T-helper 2 cell treated with Interferon-gamma antibody and Interleukin-4, amounts not matched to agents 5 μg/mL and 100 μg/mL, for 36 hours (primary cell): ENCODE results near the gene PBXIP1.
A peak's percentile ranks its signal among the peaks of the same experiment; 100 is the strongest.
"Not testable (repeated sequence)": the region's sequence is repeated elsewhere in the genome, so short reads cannot be mapped to it uniquely, and the experiment has no call there.

Experiments used
- DNase-seq: peaks from one replicate; pipeline ENCODE4 v3.0.0; 2021; ENCODE audit warnings: low spot score
- H3K27ac Mint-ChIP-seq: one replicate; pipeline ENCODE4 v1.8.0; 2021; ENCODE audit warnings: mild to moderate bottlenecking, mixed read lengths
- H3K27me3 Mint-ChIP-seq: one replicate; pipeline ENCODE4 v1.8.0; 2021; ENCODE audit warnings: low read depth, mixed read lengths
- H3K36me3 Mint-ChIP-seq: one replicate; pipeline ENCODE4 v1.8.0; 2021; ENCODE audit warnings: low read depth, mixed read lengths
- H3K4me1 Mint-ChIP-seq: one replicate; pipeline ENCODE4 v1.8.0; 2021; ENCODE audit warnings: low read depth, mixed read lengths
- H3K4me3 Mint-ChIP-seq: one replicate; pipeline ENCODE4 v1.8.0; 2022; ENCODE audit warnings: mild to moderate bottlenecking, moderate library complexity, mixed read lengths
- H3K9me3 Mint-ChIP-seq: one replicate; pipeline ENCODE4 v1.8.0; 2021; ENCODE audit warnings: mixed read lengths

The PBXIP1 gene

DNA sequence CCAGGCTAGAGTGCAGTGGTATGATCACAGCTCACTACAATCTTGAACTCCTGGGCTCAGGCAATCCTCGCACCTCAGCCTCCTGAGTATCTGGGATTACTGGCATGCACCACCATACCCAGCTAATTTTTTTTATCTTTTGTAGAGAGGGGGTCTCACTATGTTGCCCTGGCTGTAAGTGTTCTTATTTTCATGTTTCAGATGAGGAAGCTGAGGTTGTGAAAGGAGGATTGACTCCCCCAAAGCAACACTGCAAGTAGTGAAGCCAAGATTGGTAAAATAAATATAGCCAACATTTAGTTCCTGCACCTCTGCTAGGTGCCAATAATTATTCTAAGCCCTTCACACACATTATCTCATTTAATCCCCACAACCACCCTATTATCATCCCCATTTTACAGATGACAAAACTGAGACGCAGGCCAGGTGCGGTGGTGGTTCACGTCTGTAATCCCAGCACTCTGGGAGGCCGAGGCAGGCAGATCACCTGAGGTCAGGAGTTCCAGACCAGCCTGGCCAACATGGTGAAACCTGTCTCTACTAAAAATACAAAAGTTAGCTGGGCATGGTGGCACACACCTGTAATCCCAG is 21.4 kb downstream of the PBXIP1 start:
- peak overlapping the region; percentile 36 for H3K4me3 Mint-ChIP-seq
- peaks cover 23% of the 10 kb centered on the region for H3K4me1 Mint-ChIP-seq
- H3K27me3 Mint-ChIP-seq: no peaks in the 10 kb centered on the region
- no peaks in the 10 kb centered on the region for H3K9me3 Mint-ChIP-seq
- no peak overlapping the region for H3K27ac Mint-ChIP-seq
- peaks cover 27% of the 10 kb centered on the region for H3K36me3 Mint-ChIP-seq
- DNase-seq: no peak

DNA sequence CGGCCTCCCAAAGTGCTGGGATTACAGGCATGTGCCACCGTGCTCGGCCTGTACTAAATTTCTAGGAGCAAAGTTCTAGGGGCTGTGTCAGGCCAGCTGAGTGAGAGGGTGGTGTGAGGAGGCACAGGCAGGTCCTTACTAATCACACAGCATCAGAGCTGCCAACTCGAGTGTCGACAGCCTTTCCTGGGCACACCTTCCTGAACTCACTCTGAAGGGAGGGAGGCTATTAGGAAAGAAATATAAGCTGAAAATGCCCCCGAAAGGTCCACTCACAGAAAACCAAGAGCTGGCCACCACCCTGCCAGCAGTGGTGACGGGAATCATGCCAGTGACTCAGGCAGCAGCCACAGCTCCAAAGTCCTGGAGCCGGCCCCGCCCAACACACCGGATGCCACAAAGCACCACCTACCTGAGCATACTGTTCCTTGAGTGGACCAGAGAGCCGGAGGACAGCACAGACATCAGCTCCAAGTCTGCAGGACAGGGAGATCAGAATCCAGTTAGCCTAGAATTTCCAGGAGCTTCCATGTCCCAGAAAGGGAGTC is 23.9 kb downstream of the PBXIP1 start:
- no peak overlapping the region for H3K4me3 Mint-ChIP-seq
- no peak overlapping the region for H3K27ac Mint-ChIP-seq
- no peak for DNase-seq
- H3K9me3 Mint-ChIP-seq: no peaks in the 10 kb centered on the region
- H3K36me3 Mint-ChIP-seq: peaks cover 44% of the 10 kb centered on the region
- H3K27me3 Mint-ChIP-seq: no peaks in the 10 kb centered on the region
- H3K4me1 Mint-ChIP-seq: peaks cover 8% of the 10 kb centered on the region

DNA sequence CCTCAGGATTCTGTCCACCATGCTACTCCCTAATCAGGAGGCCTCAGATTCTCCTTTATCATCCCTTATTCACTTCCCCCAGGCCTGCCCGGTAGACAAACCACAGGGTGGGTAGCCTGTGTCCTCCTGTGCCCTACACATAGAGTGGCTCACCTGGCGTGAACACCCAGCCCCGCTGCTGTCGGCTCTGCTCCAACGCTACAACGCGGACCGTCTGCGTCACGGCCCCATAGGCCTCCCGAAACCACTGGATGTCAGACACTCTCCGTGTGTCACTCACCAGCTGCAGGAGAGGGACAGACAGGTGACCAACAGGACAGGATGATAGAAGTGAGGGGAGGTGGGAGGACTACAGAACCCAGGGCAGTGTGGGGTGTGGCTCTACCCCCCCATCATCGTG is 29.7 kb downstream of the PBXIP1 start:
- Mint-ChIP-seq H3K36me3 (peaks cover 48% of the 10 kb centered on the region), H3K4me3 (no peak overlapping the region), H3K27me3 (no peaks in the 10 kb centered on the region), H3K9me3 (no peaks in the 10 kb centered on the region), H3K27ac (no peak overlapping the region), H3K4me1 (peaks cover 10% of the 10 kb centered on the region)
- no peak for DNase-seq

DNA sequence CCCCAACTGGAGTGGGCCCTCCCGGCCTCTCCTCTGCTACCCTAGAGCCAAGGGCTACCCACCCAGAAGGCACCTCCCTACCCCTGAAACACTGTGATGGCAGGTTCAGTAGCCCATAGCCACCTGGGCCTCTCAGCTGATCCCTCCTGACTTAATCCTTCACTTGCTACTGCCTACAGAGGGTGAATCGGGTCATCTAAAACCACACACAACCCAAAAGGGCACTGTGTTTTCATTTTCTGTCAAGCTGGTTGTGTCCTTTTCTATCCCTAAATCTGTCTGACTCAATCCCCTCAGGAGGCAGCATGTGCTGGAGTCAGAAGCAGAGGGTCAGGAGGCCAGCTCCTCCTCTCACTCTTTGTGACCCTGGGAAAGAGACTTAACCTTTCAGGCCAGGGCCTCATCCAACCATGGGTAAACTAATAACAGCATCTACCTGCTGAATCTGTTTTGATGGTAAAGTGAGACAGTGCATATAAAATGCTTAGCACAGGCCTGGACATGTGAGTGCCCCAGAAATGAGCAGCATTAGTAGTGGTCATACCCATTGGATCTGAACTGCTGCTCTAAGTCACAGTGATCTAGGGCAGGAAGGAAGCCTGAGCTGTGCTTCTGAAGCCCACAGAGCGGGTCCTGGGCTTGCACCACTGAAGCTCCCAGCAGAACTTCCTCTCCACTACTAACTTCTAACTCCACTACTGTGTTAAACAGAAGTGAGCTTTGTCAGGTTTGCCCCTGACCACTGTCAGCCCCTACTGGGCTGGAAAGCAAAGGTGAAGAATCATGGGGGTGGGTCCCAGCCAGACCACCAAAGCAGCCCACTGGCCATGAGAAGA is 30.3 kb downstream of the PBXIP1 start:
- Mint-ChIP-seq H3K36me3 (peaks cover 48% of the 10 kb centered on the region), H3K4me1 (peaks cover 10% of the 10 kb centered on the region), H3K4me3 (no peak overlapping the region), H3K9me3 (no peaks in the 10 kb centered on the region), H3K27ac (peak overlapping the region; percentile 29), H3K27me3 (no peaks in the 10 kb centered on the region)
- no peak for DNase-seq

DNA sequence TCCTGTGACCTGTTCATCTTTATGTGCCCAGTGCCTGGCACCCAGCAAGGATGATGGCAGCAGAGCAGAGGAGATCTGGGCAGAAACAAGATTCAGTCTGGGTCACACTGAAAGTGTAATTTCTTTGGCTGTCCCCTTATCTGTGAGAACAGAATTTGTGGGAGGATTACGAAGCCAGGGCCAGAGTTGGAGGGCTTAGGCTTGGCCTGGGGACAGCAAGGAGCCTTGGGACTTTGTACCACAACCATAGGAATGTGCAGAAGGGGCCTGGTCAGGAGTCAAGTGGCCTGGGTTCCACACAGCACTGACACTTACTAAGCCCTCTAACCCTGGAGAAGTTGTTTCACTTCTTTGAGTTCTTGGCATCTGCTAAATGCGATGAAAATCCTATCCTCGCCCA is 32.2 kb downstream of the PBXIP1 start:
- H3K36me3 Mint-ChIP-seq: peaks cover 39% of the 10 kb centered on the region
- peaks cover 10% of the 10 kb centered on the region for H3K4me1 Mint-ChIP-seq
- H3K27ac Mint-ChIP-seq: no peak overlapping the region
- DNase-seq: no peak
- no peaks in the 10 kb centered on the region for H3K27me3 Mint-ChIP-seq
- no peak overlapping the region for H3K4me3 Mint-ChIP-seq
- H3K9me3 Mint-ChIP-seq: no peaks in the 10 kb centered on the region

DNA sequence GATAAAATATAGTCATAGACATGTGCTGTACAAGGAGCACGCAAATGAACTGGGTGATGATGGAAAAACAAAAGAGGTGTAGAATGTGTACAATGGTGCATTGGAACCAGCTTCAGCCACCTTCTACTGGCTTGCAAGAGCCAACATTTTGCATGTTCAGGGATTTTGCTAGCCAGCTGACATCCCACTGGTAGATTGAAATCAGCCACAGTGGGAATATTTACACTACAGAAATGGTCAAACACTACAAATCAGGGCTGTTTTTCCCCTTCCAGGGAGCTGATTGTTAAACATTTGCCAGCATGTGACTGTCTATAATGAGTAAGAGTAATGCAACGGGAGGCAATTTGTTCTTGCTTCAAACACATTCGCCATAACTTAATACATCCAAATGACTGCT is 42.6 kb downstream of the PBXIP1 start:
- Mint-ChIP-seq H3K27ac (no peak overlapping the region), H3K4me1 (no peaks in the 10 kb centered on the region), H3K27me3 (peaks cover 4% of the 10 kb centered on the region), H3K36me3 (peaks cover 8% of the 10 kb centered on the region), H3K4me3 (no peak overlapping the region), H3K9me3 (peaks cover 6% of the 10 kb centered on the region)
- no peak for DNase-seq

DNA sequence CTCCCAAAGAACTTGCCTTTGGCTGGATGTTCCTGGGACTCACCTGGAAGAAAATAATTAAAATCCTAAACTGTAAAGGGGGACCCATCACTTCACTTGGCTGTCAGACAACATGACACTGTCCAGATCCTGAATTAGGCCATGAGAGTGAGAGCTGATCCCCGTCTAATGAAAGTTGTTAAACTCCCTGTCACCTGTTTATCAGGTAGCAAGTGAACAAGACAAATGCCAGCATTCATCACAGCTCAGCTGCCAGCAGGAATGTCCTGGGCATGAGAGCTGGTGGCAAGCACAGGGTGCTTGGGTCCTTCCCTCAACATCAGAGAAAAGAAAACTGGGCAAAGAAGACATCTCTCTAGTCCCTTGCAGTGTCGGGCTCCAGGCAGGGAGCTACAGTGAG is 43.1 kb downstream of the PBXIP1 start:
- Mint-ChIP-seq H3K9me3 (peaks cover 6% of the 10 kb centered on the region), H3K36me3 (peaks cover 8% of the 10 kb centered on the region), H3K4me1 (no peaks in the 10 kb centered on the region), H3K4me3 (no peak overlapping the region), H3K27ac (no peak overlapping the region), H3K27me3 (peaks cover 4% of the 10 kb centered on the region)
- DNase-seq: no peak

DNA sequence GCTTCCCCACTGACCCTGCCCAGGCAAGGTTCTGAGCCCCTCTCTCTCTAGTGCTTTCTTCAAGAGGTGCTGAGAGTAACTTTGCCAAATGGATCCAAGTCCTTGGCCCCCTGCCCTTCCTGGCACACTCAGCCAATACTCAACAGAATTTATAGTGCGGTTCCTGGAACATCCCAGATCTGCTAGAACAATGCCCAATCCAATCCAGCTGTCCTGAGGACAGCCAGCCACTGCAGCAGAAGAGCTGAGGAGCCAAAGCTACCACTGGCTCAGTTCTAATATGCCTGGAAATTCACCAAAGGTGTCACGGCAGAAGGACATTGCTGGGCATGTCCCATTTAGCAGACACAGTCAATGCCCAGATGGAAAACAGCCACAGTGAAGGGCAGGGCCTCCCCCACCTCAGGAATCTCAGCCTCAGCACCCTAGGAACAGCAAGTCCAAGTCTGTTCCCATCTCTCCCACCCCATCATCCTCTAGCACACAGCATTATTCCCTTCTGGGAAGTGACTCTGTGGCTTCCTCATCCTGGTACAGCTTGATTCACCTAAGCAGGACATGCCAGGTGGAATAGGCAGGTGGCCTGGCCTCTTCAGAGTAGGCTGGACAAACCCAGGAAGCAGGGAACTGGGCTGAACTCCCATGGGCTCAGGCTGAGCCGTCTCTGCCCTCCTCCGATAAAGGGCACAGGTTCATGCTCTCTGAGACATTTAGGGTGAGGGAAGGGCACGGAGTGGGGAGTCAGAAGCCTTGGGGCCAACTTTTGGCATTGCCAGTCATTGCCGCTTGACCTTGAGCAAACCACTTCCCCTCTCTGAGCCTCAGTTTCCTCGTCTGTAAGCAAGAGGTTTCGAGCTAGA is 44.0 kb downstream of the PBXIP1 start:
- Mint-ChIP-seq H3K36me3 (peaks cover 7% of the 10 kb centered on the region), H3K27me3 (peaks cover 4% of the 10 kb centered on the region), H3K4me1 (no peaks in the 10 kb centered on the region), H3K9me3 (peaks cover 6% of the 10 kb centered on the region), H3K4me3 (no peak overlapping the region), H3K27ac (no peak overlapping the region)
- DNase-seq: no peak

DNA sequence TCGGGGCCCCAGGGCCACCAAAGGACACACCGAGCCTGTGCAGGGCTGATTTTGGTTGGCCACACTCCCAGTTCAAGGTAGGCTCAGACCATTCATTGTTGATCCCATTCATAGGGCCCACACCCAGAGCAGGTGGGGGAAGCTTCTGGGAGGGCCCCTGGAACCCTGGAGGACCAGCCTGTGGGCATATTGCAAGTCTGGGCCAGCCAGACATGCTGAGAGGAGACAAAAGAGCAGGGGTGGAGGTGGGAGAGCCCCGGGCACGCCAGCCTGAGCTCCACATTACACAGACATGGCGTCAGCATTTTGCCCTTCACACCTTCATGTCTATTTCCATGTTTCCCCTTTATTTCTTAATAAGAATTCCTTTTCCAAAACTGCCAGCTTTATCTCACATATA is 45.0 kb downstream of the PBXIP1 start:
- no peaks in the 10 kb centered on the region for H3K36me3 Mint-ChIP-seq
- DNase-seq: no peak
- no peaks in the 10 kb centered on the region for H3K9me3 Mint-ChIP-seq
- H3K4me3 Mint-ChIP-seq: no peak overlapping the region
- H3K4me1 Mint-ChIP-seq: no peaks in the 10 kb centered on the region
- H3K27me3 Mint-ChIP-seq: peaks cover 4% of the 10 kb centered on the region
- H3K27ac Mint-ChIP-seq: no peak overlapping the region

DNA sequence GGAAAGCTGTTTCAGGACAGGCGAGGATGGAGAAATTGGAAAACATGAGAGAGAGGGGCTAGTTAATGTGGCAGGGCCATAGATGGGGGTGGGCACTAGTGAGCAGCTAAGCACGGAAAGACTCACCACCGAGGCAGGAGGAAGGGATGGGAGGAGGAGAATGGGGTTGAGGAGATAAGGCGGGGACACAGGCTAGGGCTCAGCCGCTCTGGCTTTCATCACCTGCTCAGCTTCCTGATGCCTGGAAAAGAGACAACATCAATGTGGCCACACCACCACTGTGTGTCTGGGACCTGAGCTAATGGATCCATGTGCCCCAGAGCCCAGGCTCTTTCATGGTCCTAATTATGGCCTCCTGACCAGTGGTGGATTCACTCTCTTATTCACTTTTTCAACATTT is 47.0 kb downstream of the PBXIP1 start:
- peaks cover 4% of the 10 kb centered on the region for H3K27me3 Mint-ChIP-seq
- H3K27ac Mint-ChIP-seq: no peak overlapping the region

DNA sequence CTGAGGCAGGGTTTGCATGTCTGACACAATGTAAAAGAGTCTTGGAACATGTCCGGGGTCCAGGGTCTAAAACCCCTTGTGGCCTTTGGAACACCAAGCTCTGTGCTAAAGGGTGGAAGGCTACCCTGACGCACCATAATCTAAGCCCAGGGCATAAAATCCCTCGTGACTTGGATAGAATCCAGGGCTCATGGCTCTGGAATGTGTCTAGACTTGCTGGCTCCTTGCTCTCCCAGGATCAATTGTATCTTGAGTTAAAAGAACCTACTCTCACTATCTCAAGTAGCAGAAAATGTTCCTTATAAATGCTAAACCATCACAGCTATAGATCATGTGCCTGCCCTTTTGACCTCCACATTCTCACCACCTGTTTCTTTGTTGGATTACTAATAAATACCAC is 47.8 kb downstream of the PBXIP1 start:
- H3K4me1 Mint-ChIP-seq, H3K27me3 Mint-ChIP-seq, H3K36me3 Mint-ChIP-seq, H3K4me3 Mint-ChIP-seq, H3K9me3 Mint-ChIP-seq, DNase-seq, H3K27ac Mint-ChIP-seq: not testable (repeated sequence)

More for the DNA sequence above, 47.0 kb downstream of the PBXIP1 start:
- no peak for DNase-seq
- Mint-ChIP-seq H3K4me1 (no peaks in the 10 kb centered on the region), H3K4me3 (no peak overlapping the region), H3K36me3 (no peaks in the 10 kb centered on the region), H3K9me3 (no peaks in the 10 kb centered on the region)

DNA sequence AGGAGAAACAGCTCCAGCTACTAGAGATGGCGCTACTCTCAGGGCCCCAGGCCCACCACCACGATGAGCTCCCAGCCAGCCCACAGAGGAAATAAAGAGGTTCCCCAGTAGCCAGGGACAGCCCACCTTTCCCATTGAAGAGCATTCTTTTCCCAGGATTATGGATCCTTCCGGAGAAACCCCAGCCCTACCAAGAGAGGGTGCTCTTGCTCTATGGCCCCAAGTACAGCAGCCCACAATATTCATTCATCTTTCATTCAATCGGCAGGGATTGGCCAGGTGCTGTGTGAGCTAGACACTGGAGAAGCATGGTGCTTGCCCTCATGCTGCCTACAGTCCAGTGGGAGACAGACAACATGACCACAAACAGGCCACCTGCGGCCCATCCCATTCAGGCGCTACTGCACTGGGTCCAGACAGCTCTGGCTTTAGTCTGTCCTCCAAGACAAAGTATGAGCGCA is 49.2 kb downstream of the PBXIP1 start:
- no peak for DNase-seq
- peaks cover 4% of the 10 kb centered on the region for H3K27me3 Mint-ChIP-seq
- no peaks in the 10 kb centered on the region for H3K36me3 Mint-ChIP-seq
- no peak overlapping the region for H3K27ac Mint-ChIP-seq
- H3K4me3 Mint-ChIP-seq: no peak overlapping the region
- no peaks in the 10 kb centered on the region for H3K4me1 Mint-ChIP-seq
- no peaks in the 10 kb centered on the region for H3K9me3 Mint-ChIP-seq

DNA sequence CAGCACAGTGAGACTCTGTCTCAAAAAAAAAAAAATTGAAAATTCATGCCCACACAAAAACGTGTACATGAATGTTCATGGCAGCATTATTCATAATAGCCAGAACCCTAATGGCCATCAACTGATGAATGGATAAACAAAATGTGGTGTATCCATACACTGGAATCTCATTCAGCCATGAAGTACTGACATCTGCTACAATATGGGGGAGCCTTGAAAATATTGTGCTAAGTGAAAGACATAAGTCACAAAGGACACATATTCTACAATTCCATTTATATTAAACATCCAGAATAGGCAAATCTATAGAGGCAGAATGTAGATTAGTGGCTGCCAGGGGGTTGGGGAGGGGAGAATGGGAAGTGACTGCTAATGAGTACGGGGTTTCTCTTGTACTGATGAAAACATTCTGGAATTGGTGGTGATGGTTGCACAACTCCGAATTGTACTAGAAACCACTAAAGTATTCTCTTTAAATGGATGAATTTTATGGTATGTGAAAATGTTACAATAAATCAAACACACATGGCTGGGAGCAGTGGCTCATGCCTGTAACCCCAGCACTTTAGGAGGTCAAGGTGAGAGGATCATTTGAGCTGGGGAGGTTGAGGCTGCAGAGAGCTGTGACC is 52.8 kb downstream of the PBXIP1 start:
- Mint-ChIP-seq H3K9me3 (no peaks in the 10 kb centered on the region), H3K27me3 (peaks cover 3% of the 10 kb centered on the region), H3K36me3 (no peaks in the 10 kb centered on the region), H3K27ac (no peak overlapping the region), H3K4me1 (no peaks in the 10 kb centered on the region), H3K4me3 (no peak overlapping the region)
- DNase-seq: no peak
